K562 (cell line): ENCODE results near the gene CMIP. TPM values are rescaled to one million over a fixed set of nuclear protein-coding genes. Genes with fewer than 3 reads are reported as not detected.
A peak's percentile ranks its signal among the peaks of the same experiment; 100 is the strongest.

ENCODE experiments used
- CREBBP ChIP-seq: IDR thresholded peaks from one replicate; pipeline ENCODE4 v1.6.1; 2012; ENCODE audit warnings: low read depth, mild to moderate bottlenecking, control low read depth, inconsistent platforms, low read length
- CREM ChIP-seq: IDR thresholded peaks from 2 replicates; pipeline ENCODE4 v1.6.1; 2014; ENCODE audit warnings: antibody characterized with exemption, low read depth
- ERF ChIP-seq: fragments of 450-650 bp; formaldehyde crosslinking; IDR thresholded peaks from 2 replicates; pipeline ENCODE4 v1.4.0; 2020; ENCODE audit warnings: mild to moderate bottlenecking, mixed read lengths
- ETS1 ChIP-seq: conservative IDR thresholded peaks from 2 replicates; pipeline ENCODE4 v1.6.1; 2011; ENCODE audit warnings: low read depth, mild to moderate bottlenecking, low read length; ENCODE audit not compliant: control insufficient read depth
- FOXK2 ChIP-seq, 2 experiments: fragments of 450-650 bp; IDR thresholded peaks in 1 of 2; conservative IDR thresholded peaks in 1 of 2; 2 replicates each; pipeline ENCODE4 v1.6.1; 2016; ENCODE audit warnings: low read depth in 2 of 2, mild to moderate bottlenecking in 1 of 2
- MAX ChIP-seq: sonication (generic); formaldehyde crosslinking; IDR thresholded peaks from 2 replicates; pipeline ENCODE4 v1.9.0; 2022; ENCODE audit warnings: mild to moderate bottlenecking, missing genetic modification reagents
- PCBP1 ChIP-seq: fragments of 200-400 bp; formaldehyde crosslinking; IDR thresholded peaks from 2 replicates; pipeline ENCODE4 v1.6.1; 2018; ENCODE audit warnings: mild to moderate bottlenecking, low read depth, low read length; ENCODE audit not compliant: poor library complexity, severe bottlenecking
- SIN3A ChIP-seq, 2 experiments: fragments of 150-350 bp in 1 of 2; IDR thresholded peaks; 2 replicates each; pipeline ENCODE4 v1.6.1; 2011 to 2016; ENCODE audit warnings: borderline replicate concordance in 2 of 2, low read depth in 2 of 2, low read length in 2 of 2, mild to moderate bottlenecking in 2 of 2, moderate library complexity in 2 of 2; ENCODE audit not compliant: control insufficient read depth in 1 of 2
- SIRT6 ChIP-seq: IDR thresholded peaks from one replicate; pipeline ENCODE4 v1.6.1; 2012; ENCODE audit warnings: low read depth, mild to moderate bottlenecking, control low read depth, inconsistent platforms, low read length, moderate library complexity
- ZFX ChIP-seq: sonication (generic); formaldehyde crosslinking; IDR thresholded peaks from 2 replicates; pipeline ENCODE4 v1.8.0; 2022; ENCODE audit warnings: mild to moderate bottlenecking, missing genetic modification reagents, moderate library complexity
- polyA plus RNA-seq, 8 experiments: library from polyadenylated mRNA; depleted of rRNA in 4 of 8; stranded (reverse) in 5 of 8; unstranded in 3 of 8; fragments of >200 nt; fragmentation: Nextera tagmentation in 2 of 8; fragmentation: Illumina TruSeq in 1 of 8; extraction: Ambion mirVana in 2 of 8; extraction: Trizol in 1 of 8; gene quantifications; 2 replicates each; pipeline versions ENCODE4 v1.2.1 to v1.2.3, GENCODE V29; 2011 to 2014; ENCODE audit warnings: inconsistent platforms in 1 of 8, missing spikeins in 1 of 8
- total RNA-seq, 7 experiments: library from RNA; depleted of rRNA in 6 of 7; stranded (reverse); fragments of >200 nt in 6 of 7; fragmentation: Illumina TruSeq in 2 of 7; extraction: Trizol in 2 of 7; gene quantifications; 2 replicates each; pipeline versions ENCODE4 v1.2.1 to v1.2.3, GENCODE V29; 2011 to 2021; ENCODE audit warnings: low replicate concordance in 1 of 7
- TF ChIP-seq, protein P1 (sequence below): IDR thresholded peaks from 2 replicates; pipeline ENCODE4 v1.6.1; 2011; ENCODE audit warnings: borderline replicate concordance, low read depth, mild to moderate bottlenecking, moderate library complexity, low read length; ENCODE audit not compliant: insufficient read depth, poor library complexity, severe bottlenecking
- TF ChIP-seq, protein P2 (sequence below): fragments of 200-800 bp; sonication (Bioruptor generic); IDR thresholded peaks from 2 replicates; pipeline ENCODE4 v1.6.1; 2016; ENCODE audit warnings: missing genetic modification characterization, missing compliant biosample characterization
- TF ChIP-seq, protein P3 (sequence below): fragments of 250-450 bp; sonication (Bioruptor Pico); IDR thresholded peaks from 2 replicates; pipeline ENCODE4 v1.4.0; 2020; ENCODE audit warnings: mild to moderate bottlenecking, moderate library complexity

CMIP gene
- total and polyA plus RNA-seq, 9 of the 15 experiments (the other 6 are each of a cell fraction or from before 2014, with no cell fraction given), result 0.94 to 82.5 (median 10.3) TPM

GRCh38 chr16:81445966-81446906 is 1.6 kb downstream of the CMIP start (continued):
- TF ChIP-seq MAX (CRISPR knock-in tag) (peak; percentile 32), SIN3A (IDR thresholded peaks at IDR 0.05; ENCODE audit: borderline replicate concordance in 2 of 2, control insufficient read depth in 1 of 2, low read depth in 2 of 2, low read length in 2 of 2) (peak in 1 of 2 experiments; percentile 11; a peak in 1 of 4 replicates), FOXK2 (conservative IDR thresholded peaks at IDR 0.05 in 1 of 2, IDR thresholded peaks at IDR 0.05 in 1 of 2; ENCODE audit: low read depth in 2 of 2) (no peak), SIRT6 (no peak), CREM (peak; percentile 41; the same call in 1 of the 2 replicates), ETS1 (no peak), PCBP1 (no peak), ERF (CRISPR knock-in tag) (no peak), ZFX (peak; percentile 33), CREBBP (no peak)
- TF ChIP-seq, protein P1, sequence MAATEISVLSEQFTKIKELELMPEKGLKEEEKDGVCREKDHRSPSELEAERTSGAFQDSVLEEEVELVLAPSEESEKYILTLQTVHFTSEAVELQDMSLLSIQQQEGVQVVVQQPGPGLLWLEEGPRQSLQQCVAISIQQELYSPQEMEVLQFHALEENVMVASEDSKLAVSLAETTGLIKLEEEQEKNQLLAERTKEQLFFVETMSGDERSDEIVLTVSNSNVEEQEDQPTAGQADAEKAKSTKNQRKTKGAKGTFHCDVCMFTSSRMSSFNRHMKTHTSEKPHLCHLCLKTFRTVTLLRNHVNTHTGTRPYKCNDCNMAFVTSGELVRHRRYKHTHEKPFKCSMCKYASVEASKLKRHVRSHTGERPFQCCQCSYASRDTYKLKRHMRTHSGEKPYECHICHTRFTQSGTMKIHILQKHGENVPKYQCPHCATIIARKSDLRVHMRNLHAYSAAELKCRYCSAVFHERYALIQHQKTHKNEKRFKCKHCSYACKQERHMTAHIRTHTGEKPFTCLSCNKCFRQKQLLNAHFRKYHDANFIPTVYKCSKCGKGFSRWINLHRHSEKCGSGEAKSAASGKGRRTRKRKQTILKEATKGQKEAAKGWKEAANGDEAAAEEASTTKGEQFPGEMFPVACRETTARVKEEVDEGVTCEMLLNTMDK, result no peak
- TF ChIP-seq, protein P2, sequence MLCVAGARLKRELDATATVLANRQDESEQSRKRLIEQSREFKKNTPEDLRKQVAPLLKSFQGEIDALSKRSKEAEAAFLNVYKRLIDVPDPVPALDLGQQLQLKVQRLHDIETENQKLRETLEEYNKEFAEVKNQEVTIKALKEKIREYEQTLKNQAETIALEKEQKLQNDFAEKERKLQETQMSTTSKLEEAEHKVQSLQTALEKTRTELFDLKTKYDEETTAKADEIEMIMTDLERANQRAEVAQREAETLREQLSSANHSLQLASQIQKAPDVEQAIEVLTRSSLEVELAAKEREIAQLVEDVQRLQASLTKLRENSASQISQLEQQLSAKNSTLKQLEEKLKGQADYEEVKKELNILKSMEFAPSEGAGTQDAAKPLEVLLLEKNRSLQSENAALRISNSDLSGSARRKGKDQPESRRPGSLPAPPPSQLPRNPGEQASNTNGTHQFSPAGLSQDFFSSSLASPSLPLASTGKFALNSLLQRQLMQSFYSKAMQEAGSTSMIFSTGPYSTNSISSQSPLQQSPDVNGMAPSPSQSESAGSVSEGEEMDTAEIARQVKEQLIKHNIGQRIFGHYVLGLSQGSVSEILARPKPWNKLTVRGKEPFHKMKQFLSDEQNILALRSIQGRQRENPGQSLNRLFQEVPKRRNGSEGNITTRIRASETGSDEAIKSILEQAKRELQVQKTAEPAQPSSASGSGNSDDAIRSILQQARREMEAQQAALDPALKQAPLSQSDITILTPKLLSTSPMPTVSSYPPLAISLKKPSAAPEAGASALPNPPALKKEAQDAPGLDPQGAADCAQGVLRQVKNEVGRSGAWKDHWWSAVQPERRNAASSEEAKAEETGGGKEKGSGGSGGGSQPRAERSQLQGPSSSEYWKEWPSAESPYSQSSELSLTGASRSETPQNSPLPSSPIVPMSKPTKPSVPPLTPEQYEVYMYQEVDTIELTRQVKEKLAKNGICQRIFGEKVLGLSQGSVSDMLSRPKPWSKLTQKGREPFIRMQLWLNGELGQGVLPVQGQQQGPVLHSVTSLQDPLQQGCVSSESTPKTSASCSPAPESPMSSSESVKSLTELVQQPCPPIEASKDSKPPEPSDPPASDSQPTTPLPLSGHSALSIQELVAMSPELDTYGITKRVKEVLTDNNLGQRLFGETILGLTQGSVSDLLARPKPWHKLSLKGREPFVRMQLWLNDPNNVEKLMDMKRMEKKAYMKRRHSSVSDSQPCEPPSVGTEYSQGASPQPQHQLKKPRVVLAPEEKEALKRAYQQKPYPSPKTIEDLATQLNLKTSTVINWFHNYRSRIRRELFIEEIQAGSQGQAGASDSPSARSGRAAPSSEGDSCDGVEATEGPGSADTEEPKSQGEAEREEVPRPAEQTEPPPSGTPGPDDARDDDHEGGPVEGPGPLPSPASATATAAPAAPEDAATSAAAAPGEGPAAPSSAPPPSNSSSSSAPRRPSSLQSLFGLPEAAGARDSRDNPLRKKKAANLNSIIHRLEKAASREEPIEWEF (CRISPR knock-in tag), result no peak
- TF ChIP-seq, protein P3, sequence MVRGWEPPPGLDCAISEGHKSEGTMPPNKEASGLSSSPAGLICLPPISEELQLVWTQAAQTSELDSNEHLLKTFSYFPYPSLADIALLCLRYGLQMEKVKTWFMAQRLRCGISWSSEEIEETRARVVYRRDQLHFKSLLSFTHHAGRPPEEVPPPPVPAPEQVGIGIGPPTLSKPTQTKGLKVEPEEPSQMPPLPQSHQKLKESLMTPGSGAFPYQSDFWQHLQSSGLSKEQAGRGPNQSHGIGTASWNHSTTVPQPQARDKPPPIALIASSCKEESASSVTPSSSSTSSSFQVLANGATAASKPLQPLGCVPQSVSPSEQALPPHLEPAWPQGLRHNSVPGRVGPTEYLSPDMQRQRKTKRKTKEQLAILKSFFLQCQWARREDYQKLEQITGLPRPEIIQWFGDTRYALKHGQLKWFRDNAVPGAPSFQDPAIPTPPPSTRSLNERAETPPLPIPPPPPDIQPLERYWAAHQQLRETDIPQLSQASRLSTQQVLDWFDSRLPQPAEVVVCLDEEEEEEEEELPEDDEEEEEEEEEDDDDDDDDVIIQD, result no peak
